GM18867 (cell line): ENCODE data around the gene TGFBI.

Experiments used
- ATAC-seq: cut with Tn5 transposase; IDR thresholded peaks from one replicate; pipeline ENCODE4 v1.9.1; 2021; ENCODE audit warnings: mild to moderate bottlenecking, moderate library complexity; ENCODE audit not compliant: unreplicated experiment

The TGFBI gene

GRCh38 chr5:136023958-136024541 is 4.7 kb upstream of the TGFBI start:
- no peak for ATAC-seq

- ATAC-seq = no peak
These were observed 2.9 kb upstream of the TGFBI start for GRCh38 chr5:136025900-136026299.

GRCh38 chr5:136026636-136027035 is 2.2 kb upstream of the TGFBI start:
- no peak for ATAC-seq

- no peak for ATAC-seq
These were observed 1.5 kb upstream of the TGFBI start for GRCh38 chr5:136027311-136027710.

GRCh38 chr5:136028090-136028489 is 698 bp upstream of the TGFBI start:
- ATAC-seq = no peak

- ATAC-seq = no peak
These were observed 1.5 kb downstream of the TGFBI start for GRCh38 chr5:136030252-136030651.

- ATAC-seq = peak; percentile 89
These were observed 2.3 kb downstream of the TGFBI start for GRCh38 chr5:136030956-136031611.

- peak; percentile 5 for ATAC-seq
These were observed 2.9 kb downstream of the TGFBI start for GRCh38 chr5:136031711-136032110.

GRCh38 chr5:136032564-136032963 is 3.8 kb downstream of the TGFBI start:
- no peak for ATAC-seq

- ATAC-seq = no peak
These were observed 4.4 kb downstream of the TGFBI start for GRCh38 chr5:136033234-136033633.

- no peak for ATAC-seq
These were observed 5.1 kb downstream of the TGFBI start for GRCh38 chr5:136033848-136034247.

GRCh38 chr5:136034492-136034891 is 5.7 kb downstream of the TGFBI start:
- no peak for ATAC-seq

- ATAC-seq = no peak
These were observed 6.2 kb downstream of the TGFBI start for GRCh38 chr5:136034984-136035383.

GRCh38 chr5:136035837-136036236 is 7.0 kb downstream of the TGFBI start:
- no peak for ATAC-seq

- no peak for ATAC-seq
These were observed 7.6 kb downstream of the TGFBI start for GRCh38 chr5:136036293-136036911.

GRCh38 chr5:136037001-136037705 is 8.4 kb downstream of the TGFBI start:
- peak; percentile 57 for ATAC-seq

- no peak for ATAC-seq
These were observed 9.8 kb downstream of the TGFBI start for GRCh38 chr5:136038635-136039034.

GRCh38 chr5:136039202-136039601 is 10.4 kb downstream of the TGFBI start:
- ATAC-seq = no peak

GRCh38 chr5:136040746-136041415 is 12.1 kb downstream of the TGFBI start:
- no peak for ATAC-seq

GRCh38 chr5:136042156-136042555 is 13.4 kb downstream of the TGFBI start:
- ATAC-seq = no peak

GRCh38 chr5:136042665-136043121 is 13.9 kb downstream of the TGFBI start:
- ATAC-seq = no peak
